ENCODE measurements around the gene FOXN4.

Gene FOXN4

DNA sequence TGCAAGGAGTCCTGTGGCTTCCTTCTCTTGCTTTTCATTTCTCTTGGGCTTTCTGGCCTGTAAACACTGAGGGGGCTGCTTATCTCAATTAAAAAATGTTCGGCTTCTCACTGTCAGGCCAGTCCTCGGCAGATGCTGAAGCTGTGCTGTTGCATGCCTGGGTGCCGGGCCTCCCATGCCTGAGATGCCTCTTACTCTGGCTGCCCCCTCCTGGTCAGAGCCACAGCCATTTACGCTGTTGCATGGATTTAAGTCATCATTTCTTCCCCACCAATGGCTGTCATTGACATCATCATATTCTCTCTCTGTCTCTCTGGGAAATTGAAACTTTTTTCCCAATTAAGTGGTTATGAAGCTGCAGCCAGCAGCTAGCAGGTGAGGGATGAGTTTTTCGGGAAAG, 53.7 kb downstream of the FOXN4 start:
- no peak for DNase-seq

GRCh38 chr12:109253913-109254544, 55.1 kb downstream of the FOXN4 start:
- DNase-seq, result no peak

DNA sequence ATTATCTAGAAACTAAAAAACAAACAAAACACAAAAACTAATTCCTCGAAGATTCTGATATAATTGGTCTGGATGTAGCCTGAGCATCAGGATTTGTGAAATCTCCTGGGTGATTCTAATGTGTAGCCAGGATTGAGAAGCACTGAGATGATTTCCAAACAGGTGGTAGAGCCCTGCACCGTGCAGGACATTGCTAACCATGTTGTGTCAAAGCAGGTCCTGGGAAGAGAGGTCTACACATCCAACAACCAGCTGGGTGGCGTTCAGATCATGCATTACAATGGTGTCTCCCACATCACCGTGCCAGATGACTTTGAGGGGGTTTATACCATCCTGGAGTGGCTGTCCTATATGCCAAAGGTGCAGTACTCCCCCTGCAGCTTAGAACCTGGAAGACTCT, 56.3 kb downstream of the FOXN4 start:
- DNase-seq, result no peak

GRCh38 chr12:109250523-109250922, 58.6 kb downstream of the FOXN4 start:
- no peak for DNase-seq

DNA sequence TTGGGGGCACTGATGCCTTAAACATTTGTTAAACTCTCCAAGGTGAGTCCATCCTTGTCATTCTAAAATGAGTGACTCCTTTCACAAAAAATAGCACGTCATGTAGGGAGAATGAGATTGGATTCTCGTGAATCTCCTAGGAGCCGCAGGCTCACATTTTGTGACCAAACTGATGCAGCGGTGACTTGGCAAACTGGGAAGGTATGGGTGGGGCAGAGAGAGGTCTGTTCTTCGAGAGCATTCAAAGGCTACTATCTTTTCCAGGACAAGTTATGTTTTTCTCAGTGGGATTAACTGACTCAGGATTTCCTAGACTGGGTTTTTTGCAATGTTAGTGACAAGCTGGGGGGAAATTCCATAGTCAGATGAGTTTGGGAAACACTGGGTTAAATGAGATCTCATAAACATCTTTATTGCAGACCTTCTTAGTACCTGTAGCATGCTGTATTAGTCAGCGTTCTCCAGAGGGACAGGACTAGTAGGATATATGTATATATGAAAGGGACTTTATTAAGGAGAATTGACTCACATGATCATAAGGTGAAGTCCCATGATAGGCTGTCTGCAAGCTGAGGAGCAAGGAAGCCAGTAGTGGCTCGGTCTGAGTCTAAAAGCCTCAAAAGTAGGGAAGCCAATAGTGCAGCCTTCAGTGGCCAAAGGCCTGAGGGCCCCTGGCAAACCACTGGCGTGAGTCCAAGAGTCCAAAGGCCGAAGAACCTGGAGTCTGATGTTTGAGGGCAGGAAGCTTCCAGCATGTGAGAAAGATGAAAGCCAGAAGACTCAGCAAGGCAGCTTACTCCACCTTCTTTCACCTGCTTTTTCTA, 61.0 kb downstream of the FOXN4 start:
- no peak for DNase-seq

DNA sequence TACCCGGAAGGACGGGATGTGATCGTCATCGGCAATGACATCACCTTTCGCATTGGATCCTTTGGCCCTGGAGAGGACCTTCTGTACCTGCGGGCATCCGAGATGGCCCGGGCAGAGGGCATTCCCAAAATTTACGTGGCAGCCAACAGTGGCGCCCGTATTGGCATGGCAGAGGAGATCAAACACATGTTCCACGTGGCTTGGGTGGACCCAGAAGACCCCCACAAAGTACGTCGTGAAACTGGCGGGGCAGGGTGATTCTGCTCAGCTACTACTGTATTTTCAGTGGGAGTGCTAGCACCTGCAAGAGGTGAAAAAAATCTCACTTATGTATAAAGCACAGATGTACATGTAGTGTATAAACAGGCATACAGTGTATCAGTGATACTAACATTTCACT, 62.9 kb downstream of the FOXN4 start:
- DNase-seq, result no peak

DNA sequence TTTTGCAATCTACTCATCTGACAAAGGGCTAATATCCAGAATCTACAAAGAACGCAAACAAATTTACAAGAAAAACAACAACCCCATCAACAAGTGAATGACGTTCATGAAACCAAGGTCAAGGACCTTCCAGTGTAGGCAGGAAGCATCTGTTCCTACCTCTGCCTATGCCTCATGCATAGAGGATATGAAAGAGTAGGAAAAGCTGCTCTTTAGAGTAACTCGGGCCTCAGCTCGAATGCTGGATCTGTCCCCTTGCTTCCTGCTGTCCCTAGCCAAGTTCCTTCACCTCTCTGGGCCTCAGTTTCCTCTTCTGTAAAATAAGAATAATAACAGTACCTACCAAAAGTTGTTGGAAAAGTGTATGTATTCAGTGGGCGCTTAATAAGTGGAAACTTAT, 65.0 kb downstream of the FOXN4 start:
- DNase-seq, result no peak

DNA sequence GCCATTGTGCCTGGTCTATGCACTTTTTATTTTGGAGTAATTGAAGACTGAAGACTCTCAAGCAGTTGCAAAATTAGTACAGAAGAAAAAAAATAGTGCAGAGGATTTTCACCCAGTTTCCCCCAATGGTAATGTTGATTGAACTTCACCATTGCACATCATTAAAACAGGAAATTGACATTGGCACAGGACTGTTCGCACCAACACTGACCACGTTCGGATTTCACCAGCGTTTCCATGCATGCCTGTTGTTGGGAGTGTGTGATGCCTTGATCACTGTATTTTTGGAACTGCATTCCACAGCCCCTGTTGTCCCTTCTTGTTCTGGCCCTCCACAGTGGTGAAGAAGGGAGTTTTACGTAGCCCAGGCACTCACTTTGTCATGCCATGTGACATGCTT, 67.1 kb downstream of the FOXN4 start:
- DNase-seq, result no peak

DNA sequence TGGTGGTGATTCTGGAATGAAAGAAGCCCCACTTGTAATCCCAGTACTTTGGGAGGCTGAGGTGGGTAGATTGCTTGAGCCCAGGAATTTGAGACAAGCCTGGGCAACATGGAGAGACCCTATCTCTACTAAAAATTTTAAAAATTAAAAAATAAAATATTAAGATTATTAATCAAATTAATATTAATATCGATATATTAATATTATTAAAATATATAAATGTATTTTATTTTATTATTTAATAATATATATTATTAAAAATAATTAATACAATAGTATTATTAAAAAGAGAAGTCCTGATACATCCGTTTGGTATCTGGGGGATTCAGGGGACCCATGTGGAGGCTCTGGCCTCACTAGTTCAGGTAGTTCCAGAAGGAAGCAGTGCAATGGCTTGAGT, 68.7 kb downstream of the FOXN4 start:
- no peak for DNase-seq

GRCh38 chr12:109239691-109240090, 69.4 kb downstream of the FOXN4 start:
- no peak for DNase-seq

- DNase-seq, result no peak
These were observed 69.9 kb downstream of the FOXN4 start for GRCh38 chr12:109239179-109239578.

GRCh38 chr12:109236257-109236656, 72.8 kb downstream of the FOXN4 start:
- no peak for DNase-seq

DNA sequence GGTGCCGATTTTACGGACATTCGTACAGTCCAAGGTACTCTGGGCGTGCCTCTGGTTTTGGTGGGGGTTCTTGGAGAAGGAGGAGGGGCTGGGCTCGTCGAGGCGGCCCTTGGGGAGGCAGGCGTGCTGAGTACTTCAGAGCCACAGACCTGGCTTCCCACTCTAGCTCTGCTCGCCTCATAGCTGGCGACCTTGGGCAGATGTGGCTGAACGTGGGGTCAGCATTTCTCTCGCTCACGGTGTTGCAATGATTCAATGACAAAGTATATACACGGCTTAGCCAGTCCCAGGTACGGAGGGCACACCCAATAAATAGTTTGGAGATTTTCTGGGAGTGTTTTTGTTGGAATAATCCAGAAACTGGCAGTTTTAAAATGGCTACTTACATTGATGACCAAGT, 75.1 kb downstream of the FOXN4 start:
- no peak for DNase-seq

GRCh38 chr12:109232731-109233130, 76.4 kb downstream of the FOXN4 start:
- DNase-seq, result no peak

GRCh38 chr12:109230193-109230592, 78.9 kb downstream of the FOXN4 start:
- DNase-seq, result no peak

- no peak for DNase-seq
These were observed 80.4 kb downstream of the FOXN4 start for GRCh38 chr12:109228664-109229063.
